Muscle layer of duodenum (tissue), 2 donors: Measurements from ENCODE around the gene ZNF785.
"Not testable (repeated sequence)": the region's sequence is repeated elsewhere in the genome, so short reads cannot be mapped to it uniquely, and the experiment has no call there.

Source experiments
- H3K27ac ChIP-seq: one replicate; pipeline ENCODE4 v1.7.0; 2013; ENCODE audit warnings: mild to moderate bottlenecking, low read length
- H3K27me3 ChIP-seq: one replicate; pipeline ENCODE4 v1.7.0; 2013; ENCODE audit warnings: low read depth, mild to moderate bottlenecking, control low read depth, low read length
- H3K36me3 ChIP-seq, 2 donors: one replicate each; pipeline ENCODE4 v1.7.0; 2013; ENCODE audit warnings: low read length in 2 of 2, control low read depth in 1 of 2, mild to moderate bottlenecking in 1 of 2; ENCODE audit not compliant: insufficient read depth in 2 of 2, control insufficient read depth in 1 of 2
- H3K4me1 ChIP-seq, 2 donors: one replicate each; pipeline ENCODE4 v1.7.0; 2013; ENCODE audit warnings: low read length in 2 of 2, mild to moderate bottlenecking in 2 of 2, control low read depth in 1 of 2, moderate library complexity in 1 of 2; ENCODE audit not compliant: insufficient read depth in 2 of 2, control insufficient read depth in 1 of 2
- H3K4me3 ChIP-seq, 2 donors: one replicate each; pipeline ENCODE4 v1.7.0; 2013; ENCODE audit warnings: low read length in 2 of 2, low read depth in 1 of 2, mild to moderate bottlenecking in 1 of 2
- H3K9me3 ChIP-seq, 2 donors: one replicate each; pipeline ENCODE4 v1.7.0; 2013; ENCODE audit warnings: low read length in 2 of 2, control low read depth in 1 of 2, mild to moderate bottlenecking in 1 of 2; ENCODE audit not compliant: control insufficient read depth in 1 of 2
- donor health status: healthy.

ZNF785 gene

DNA sequence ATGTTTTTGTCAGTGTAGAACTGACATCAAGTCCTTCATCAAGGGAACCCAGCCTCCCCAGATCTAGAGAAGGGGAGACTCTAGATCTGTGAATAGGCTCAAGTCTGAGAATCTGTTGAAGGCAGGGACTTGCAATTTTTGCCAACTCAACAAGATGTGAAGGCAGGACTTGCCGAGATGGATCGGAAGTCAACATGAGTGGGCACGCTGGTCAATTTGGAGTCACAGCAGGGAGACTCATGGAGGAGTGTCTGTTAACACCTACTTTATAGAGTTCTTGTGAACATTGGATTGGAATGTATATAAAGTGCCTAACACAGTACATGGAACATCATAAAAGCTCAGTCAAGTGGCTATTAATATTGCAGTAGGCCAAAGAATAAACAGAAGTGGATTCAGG, 14.7 kb upstream of the ZNF785 start:
- Histone ChIP-seq H3K9me3 (no peaks in the 10 kb centered on the region), H3K36me3 (peaks cover 11 to 24% of the 10 kb centered on the region in 2 donors), H3K4me1 (peaks cover 13 to 28% of the 10 kb centered on the region in 2 donors), H3K27ac (no peak overlapping the region), H3K27me3 (no peaks in the 10 kb centered on the region), H3K4me3 (no peak overlapping the region)

DNA sequence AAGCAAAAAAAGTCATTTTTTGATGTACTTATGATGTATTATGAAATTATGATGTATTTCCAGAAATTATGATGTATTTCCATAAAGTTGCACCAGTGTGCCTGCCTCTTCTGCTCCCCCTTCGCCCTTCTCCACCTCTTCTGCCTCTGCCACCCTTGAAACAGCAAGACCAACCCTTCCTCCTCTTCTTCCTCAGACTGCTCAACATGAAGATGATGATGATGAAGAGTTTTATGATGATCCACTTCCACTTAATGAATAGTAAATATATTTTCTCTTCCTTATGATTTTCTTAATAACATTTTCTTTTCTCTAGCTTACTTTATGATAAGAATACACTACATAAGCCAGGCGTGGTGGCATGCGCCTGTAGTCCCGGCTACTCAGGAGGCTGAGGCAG, 7.4 kb upstream of the ZNF785 start:
- no peak overlapping the region for H3K4me3 ChIP-seq
- no peaks in the 10 kb centered on the region for H3K27me3 ChIP-seq
- H3K27ac ChIP-seq = no peak overlapping the region
- H3K36me3 ChIP-seq = peaks cover 0 to 2% of the 10 kb centered on the region in 2 donors
- H3K4me1 ChIP-seq = no peaks in the 10 kb centered on the region
- H3K9me3 ChIP-seq = no peaks in the 10 kb centered on the region

DNA sequence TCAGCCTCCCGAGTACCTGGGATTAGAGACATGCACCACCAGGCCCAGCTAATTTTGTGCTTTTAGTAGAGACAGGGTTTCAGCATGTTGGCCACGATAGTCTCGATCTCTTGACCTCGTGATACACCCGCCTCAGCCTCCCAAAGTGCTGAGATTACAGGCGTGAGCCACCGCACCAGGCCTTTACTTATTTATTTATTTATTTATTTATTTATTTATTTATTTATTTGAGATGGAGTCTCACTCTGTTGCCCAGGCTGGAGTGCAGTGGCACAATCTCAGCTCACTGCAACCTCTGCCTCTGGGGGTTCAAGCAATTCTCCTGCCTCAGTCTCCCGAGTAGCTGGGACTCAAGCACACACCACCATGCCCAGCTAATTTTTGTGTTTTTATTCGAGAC, 5.4 kb upstream of the ZNF785 start:
- H3K27ac ChIP-seq, H3K9me3 ChIP-seq, H3K4me1 ChIP-seq, H3K4me3 ChIP-seq, H3K36me3 ChIP-seq, H3K27me3 ChIP-seq: not testable (repeated sequence)

DNA sequence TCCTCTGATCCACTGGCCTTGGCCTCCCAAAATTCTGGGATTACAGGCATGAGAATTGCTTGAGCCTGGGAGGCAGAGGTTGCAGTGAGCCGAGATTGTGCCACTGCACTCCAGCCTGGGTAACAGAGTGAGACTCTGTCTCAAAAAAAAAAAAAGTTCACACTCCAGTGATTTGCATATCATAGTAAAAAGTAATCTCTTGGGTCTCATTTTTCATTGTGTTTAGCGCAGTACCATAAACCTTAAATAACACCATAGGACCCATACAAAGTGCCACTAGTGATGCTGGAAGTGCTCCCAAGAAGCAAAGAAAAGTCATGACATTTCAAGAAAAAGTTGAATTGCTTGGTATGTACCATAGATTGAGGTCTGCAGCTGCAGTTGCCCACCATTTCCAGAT, 4.1 kb upstream of the ZNF785 start:
- peaks cover 0 to 14% of the 10 kb centered on the region in 2 donors for H3K4me1 ChIP-seq
- H3K27me3 ChIP-seq, H3K9me3 ChIP-seq, H3K4me3 ChIP-seq, H3K36me3 ChIP-seq, H3K27ac ChIP-seq: not testable (repeated sequence)

DNA sequence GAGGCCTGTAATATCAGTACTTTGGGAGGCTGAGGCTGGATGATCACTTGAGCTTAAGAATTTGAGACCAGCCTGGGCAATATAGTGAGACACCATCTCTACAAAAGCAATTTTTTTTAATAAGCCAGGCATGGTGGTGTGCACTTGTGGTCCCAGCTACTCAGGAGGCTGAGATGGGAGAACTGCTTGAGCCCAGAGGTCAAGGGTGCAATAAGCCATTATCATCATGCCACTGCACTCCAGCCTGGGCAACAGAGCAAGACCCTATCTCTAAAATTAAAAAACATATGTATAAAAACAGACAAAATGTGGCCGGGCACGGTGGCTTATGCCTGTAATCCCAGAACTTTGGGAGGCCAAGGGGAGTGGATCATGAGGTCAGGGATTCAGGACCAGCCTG, 3.2 kb upstream of the ZNF785 start:
- H3K9me3 ChIP-seq = no peaks in the 10 kb centered on the region
- no peak overlapping the region for H3K4me3 ChIP-seq
- H3K27ac ChIP-seq = no peak overlapping the region
- H3K36me3 ChIP-seq = peaks cover 0 to 5% of the 10 kb centered on the region in 2 donors
- no peaks in the 10 kb centered on the region for H3K27me3 ChIP-seq
- peaks cover 0 to 18% of the 10 kb centered on the region in 2 donors for H3K4me1 ChIP-seq

DNA sequence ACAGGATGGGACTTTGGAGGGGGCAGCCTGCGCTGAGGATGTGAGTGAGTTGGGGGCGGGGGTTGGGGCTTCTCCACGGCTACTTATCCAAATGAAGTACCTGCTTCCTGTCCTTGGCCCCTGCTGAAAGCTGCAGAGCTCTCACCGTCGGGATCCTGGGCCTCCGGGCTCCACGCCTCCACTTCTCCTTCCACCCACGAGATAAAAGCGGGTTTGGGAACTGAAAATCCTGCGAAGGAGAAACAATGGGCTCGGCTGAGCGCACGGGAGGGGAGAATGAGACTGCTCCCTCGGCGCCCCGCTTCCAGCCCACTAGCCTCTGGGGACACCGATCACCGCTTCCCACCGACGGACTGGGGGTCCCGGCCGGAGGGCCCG, 486 bp downstream of the ZNF785 start:
- peak overlapping the region; percentile 92 for H3K27ac ChIP-seq
- H3K9me3 ChIP-seq = no peaks in the 10 kb centered on the region
- H3K4me1 ChIP-seq = peaks cover 0 to 22% of the 10 kb centered on the region in 2 donors
- peak overlapping the region; percentile 88 to 93 for H3K4me3 ChIP-seq
- no peaks in the 10 kb centered on the region for H3K27me3 ChIP-seq
- peaks cover 5 to 21% of the 10 kb centered on the region in 2 donors for H3K36me3 ChIP-seq

DNA sequence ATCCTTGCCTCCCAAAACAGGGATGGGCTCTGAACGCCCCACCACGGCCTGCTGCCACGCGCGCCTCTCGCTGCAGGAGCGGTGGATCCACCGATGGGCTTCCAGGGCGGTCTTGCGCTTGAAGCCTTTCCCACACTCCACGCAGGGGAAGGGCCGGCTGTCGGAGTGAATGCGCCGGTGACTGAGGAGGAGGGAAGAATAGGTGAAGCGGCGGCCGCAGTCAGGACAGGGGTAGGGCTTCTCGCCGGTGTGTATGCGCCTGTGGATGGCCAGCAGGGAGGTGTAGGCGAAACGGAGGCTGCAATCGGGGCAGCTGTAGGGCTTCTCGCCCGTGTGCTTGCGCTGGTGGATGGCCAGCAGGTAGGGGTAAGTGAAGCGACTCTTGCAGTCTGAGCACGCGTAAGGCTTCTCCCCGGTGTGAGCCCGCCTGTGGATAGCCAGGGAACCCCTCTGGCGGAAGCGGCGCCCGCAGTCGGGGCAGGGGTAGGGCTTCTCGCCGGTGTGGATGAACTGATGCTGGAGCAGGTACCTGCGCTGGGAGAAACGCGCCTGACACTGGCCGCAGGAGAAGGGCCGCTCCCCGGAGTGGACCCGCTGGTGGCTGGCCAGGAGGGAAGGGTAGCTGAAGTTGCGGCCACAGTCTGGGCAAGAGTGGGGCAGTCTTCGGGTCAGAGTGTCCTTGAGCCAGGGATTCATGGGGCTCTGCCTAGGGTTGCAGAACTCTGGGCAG, 2.7 kb downstream of the ZNF785 start:
- no peaks in the 10 kb centered on the region for H3K27me3 ChIP-seq
- peaks cover 0 to 22% of the 10 kb centered on the region in 2 donors for H3K4me1 ChIP-seq
- peaks cover 3 to 21% of the 10 kb centered on the region in 2 donors for H3K36me3 ChIP-seq

DNA sequence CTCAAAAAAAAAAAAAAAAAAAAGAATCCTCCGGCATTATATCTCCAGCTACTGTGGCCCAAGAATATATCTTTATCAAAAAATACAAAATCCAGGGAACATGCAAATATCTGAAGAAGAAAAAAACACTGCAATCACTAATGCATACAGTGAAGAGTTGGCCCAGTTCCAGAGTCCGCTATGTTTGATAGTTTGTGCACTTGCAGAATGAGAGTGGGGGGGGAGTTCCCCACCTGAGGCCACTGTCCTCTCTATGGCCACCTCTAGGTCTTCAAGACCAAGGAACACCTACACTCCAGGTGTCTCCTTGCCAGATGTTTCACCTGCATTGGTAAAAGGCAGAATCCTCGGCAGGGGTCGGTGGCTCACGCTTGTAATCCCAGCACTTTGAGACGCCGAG, 4.0 kb downstream of the ZNF785 start:
- Histone ChIP-seq H3K9me3 (no peaks in the 10 kb centered on the region), H3K27ac (no peak overlapping the region), H3K36me3 (peaks cover 0 to 21% of the 10 kb centered on the region in 2 donors), H3K27me3 (no peaks in the 10 kb centered on the region), H3K4me1 (peaks cover 0 to 18% of the 10 kb centered on the region in 2 donors), H3K4me3 (no peak overlapping the region)

More for the DNA sequence above, 2.7 kb downstream of the ZNF785 start:
- no peaks in the 10 kb centered on the region for H3K9me3 ChIP-seq
- no peak overlapping the region for H3K4me3 ChIP-seq
- H3K27ac ChIP-seq = no peak overlapping the region

DNA sequence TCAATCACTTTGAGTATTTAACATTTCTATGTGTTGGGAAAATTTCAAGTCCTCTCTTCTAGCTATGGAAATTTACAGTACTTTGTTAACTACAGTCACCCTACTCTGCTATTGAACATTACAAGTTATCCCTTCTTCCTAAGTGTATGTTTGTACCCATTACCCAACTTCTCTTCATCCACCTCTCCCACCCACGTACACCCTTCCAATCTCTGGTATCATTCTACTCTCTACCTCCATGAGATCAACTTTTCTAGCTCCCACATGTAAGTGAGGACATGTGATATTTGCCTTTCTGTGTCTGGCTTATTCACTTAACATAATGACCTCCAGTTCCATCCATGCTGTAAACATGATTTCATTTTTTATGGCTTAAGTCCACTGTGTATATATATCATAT, 10.8 kb downstream of the ZNF785 start:
- H3K4me3 ChIP-seq = no peak overlapping the region

DNA sequence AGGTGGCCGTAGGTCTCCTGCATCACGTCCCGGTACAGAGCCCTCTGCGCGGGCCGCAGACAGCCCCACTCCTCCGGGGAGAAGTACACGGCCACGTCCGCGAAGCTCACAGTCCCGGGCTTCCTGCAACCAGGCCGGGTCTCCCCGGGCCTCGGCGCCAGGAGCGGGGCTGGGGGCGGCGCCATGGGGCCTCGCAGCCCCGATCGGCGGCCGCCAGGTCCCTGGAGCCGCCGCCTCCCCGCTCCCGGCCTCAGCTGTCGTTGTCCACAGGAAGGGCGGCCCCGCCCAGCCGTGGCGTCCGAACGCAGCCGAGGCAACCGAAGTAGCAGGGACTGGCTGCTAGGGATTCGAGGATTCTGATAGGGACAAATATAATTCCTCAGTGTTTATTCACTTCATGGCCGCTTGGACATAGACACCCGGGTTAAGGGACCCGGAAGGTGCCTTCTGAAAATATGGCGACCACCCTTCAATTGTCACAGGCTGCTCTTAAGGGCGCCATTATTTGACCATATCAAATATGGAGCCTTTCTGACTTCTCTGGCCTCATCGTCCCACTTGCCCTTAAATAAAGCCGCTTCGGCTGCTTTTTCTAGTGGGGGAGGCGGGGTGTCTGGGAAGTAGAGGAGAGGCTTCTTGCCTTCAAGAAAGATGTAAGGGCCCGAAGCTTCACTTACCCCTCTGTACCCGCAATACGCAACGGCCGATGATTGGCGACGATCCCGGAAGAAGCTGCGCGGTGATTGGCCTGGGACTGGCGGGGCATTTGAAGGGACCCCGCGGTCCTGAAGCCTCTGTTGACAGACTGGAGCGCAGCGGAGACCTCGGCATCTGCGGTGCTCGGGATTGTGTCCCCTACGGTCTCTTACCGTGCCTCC, 13.8 kb downstream of the ZNF785 start, which contains the start of gene ZNF688:
Gene ZNF688, minus strand, starts transcription at position 270 of the 878 bp plus-strand sequence. Its CDS starts 85 bp downstream, at position 185.
- Histone ChIP-seq H3K27ac (peak within 1 kb of the TSS; percentile 93), H3K27me3 (no peaks in the 10 kb centered on the region), H3K4me3 (peak within 1 kb of the TSS; percentile 77 to 84), H3K9me3 (no peaks in the 10 kb centered on the region), H3K36me3 (no peaks in the 10 kb centered on the region), H3K4me1 (peaks cover 3 to 23% of the 10 kb centered on the region in 2 donors)

More for the DNA sequence above, 10.8 kb downstream of the ZNF785 start:
- Histone ChIP-seq H3K36me3 (no peaks in the 10 kb centered on the region), H3K4me1 (peaks cover 3 to 22% of the 10 kb centered on the region in 2 donors), H3K27ac (no peak overlapping the region), H3K27me3 (no peaks in the 10 kb centered on the region), H3K9me3 (no peaks in the 10 kb centered on the region)

DNA sequence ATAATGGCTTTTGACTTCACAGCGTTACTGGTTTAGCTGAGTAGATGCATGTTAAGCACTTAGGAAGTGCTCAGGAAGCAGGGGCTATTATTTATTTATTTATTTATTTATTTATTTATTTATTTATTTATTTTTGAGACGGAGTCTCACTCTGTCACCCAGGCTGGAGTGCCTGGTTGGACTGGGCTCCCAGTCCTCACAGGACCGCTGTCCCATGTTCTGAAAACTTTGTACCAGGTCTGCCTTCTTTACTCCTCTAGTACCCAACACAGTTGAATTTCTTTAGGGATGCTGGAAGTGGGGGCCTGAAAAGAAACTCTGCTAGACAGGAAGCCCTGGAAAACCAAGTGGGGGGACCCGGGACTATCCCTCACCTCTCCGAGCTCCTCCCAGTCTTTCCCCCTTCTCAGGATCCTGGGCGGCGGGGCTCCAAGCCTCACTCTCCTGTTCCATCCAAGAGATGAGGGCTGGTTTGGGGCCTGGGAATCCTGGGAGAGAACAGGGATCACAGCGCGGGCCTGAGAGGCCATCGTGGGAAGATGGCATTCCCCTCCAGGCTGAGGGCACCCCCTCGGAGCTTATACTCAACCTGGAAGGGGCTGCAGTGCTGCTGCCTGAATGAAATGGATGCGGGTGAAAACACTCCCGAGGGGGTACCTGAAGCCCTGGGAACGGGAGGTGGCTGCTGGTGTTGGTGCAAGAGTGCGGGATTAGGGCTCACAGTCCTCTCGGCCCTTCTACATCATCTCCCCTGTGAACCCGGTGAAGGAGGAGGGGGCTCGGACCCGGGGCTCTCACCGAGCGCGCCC, 14.7 kb downstream of the ZNF785 start:
- Histone ChIP-seq H3K27me3 (no peaks in the 10 kb centered on the region), H3K4me3 (peak overlapping the region; percentile 77 to 84), H3K9me3 (no peaks in the 10 kb centered on the region), H3K27ac (peak overlapping the region; percentile 93), H3K4me1 (peaks cover 3 to 23% of the 10 kb centered on the region in 2 donors), H3K36me3 (no peaks in the 10 kb centered on the region)
